ENCODE data around the gene PYM1. TPM values are rescaled to one million over a fixed set of nuclear protein-coding genes. Genes with fewer than 3 reads are reported as not detected.

PYM1 gene
- total and polyA plus RNA-seq, 2 experiments from 2014 or later: 25.9 to 34.4 TPM

- no peak overlapping the region for H3K4me3 ChIP-seq
- no peaks in the 10 kb centered on the region for H3K9me3 ChIP-seq (ENCODE audit: low read depth)
- H3K79me2 ChIP-seq (ENCODE audit: insufficient read depth): no peaks in the 10 kb centered on the region
- H3K4me2 ChIP-seq (ENCODE audit: unreplicated experiment): no peak overlapping the region
- in situ Hi-C loops (cut with MboI): no loop called here
- H2AFZ ChIP-seq: no peak overlapping the region
- no peaks in the 10 kb centered on the region for H3K36me3 ChIP-seq (ENCODE audit: low read depth)
- WGBS, 2 experiments (ENCODE audit: low coverage in 1 of 2, low lambda C conversion rate in 2 of 2, missing lambda C conversion rate in 2 of 2): 73 to 79% methylated on average over 3 of the region's 3 CpGs
- no peaks in the 10 kb centered on the region for H3F3A ChIP-seq (ENCODE audit: insufficient read depth)
- no peak overlapping the region for H3K9ac ChIP-seq
- no peaks in the 10 kb centered on the region for H3K9me2 ChIP-seq (ENCODE audit: insufficient read depth)
- no peaks in the 10 kb centered on the region for H3K27me3 ChIP-seq (replicated peaks; ENCODE audit: insufficient read depth)
- no peak for TF ChIP-seq EZH2 (IDR thresholded peaks at IDR 0.05; ENCODE audit: insufficient read depth, poor library complexity, severe bottlenecking)
- no peak for TF ChIP-seq EZH2phosphoT487 (IDR thresholded peaks at IDR 0.05; ENCODE audit: insufficient read depth, low read depth)
- peak overlapping the region; percentile 35; the same call in 1 of the 2 replicates for H3K27ac ChIP-seq
- peak; percentile 25 for DNase-seq
- H4K20me1 ChIP-seq (ENCODE audit: insufficient read depth): no peaks in the 10 kb centered on the region
- H3K4me1 ChIP-seq (ENCODE audit: insufficient read depth): peaks cover 3% of the 10 kb centered on the region; the same call in 1 of the 2 replicates
Measured at GRCh38 chr12:55861871-55862270, 65.8 kb downstream of the PYM1 start.

GRCh38 chr12:55861396-55861795 lies 66.3 kb downstream of the PYM1 start:
- WGBS, 2 experiments (ENCODE audit: low coverage in 1 of 2, low lambda C conversion rate in 2 of 2, missing lambda C conversion rate in 2 of 2): 84 to 85% methylated on average over 8 of the region's 8 CpGs
- H3K27me3 ChIP-seq (replicated peaks; ENCODE audit: insufficient read depth): no peaks in the 10 kb centered on the region
- H3K27ac ChIP-seq: 0 out of 2 replicates have a peak overlapping the region, but pooled peaks have one; percentile 35
- H3K9me3 ChIP-seq (ENCODE audit: low read depth): no peaks in the 10 kb centered on the region
- no peak for DNase-seq
- no peak overlapping the region for H3K9ac ChIP-seq
- H3F3A ChIP-seq (ENCODE audit: insufficient read depth): no peaks in the 10 kb centered on the region
- peaks cover 3% of the 10 kb centered on the region; the same call in 1 of the 2 replicates for H3K4me1 ChIP-seq (ENCODE audit: insufficient read depth)
- H2AFZ ChIP-seq: no peak overlapping the region
- H3K9me2 ChIP-seq (ENCODE audit: insufficient read depth): no peaks in the 10 kb centered on the region
- H4K20me1 ChIP-seq (ENCODE audit: insufficient read depth): no peaks in the 10 kb centered on the region
- no peak overlapping the region for H3K4me3 ChIP-seq
- no peaks in the 10 kb centered on the region for H3K79me2 ChIP-seq (ENCODE audit: insufficient read depth)
- in situ Hi-C loops (cut with MboI): no loop called here
- H3K36me3 ChIP-seq (ENCODE audit: low read depth): no peaks in the 10 kb centered on the region
- TF ChIP-seq EZH2 (IDR thresholded peaks at IDR 0.05; ENCODE audit: insufficient read depth, poor library complexity, severe bottlenecking) (no peak), EZH2phosphoT487 (IDR thresholded peaks at IDR 0.05; ENCODE audit: insufficient read depth, low read depth) (no peak)
- H3K4me2 ChIP-seq (ENCODE audit: unreplicated experiment): no peak overlapping the region

- peaks cover 19% of the 10 kb centered on the region for H3F3A ChIP-seq (ENCODE audit: insufficient read depth)
- H3K27me3 ChIP-seq (replicated peaks; ENCODE audit: insufficient read depth): no peaks in the 10 kb centered on the region
- H3K4me3 ChIP-seq: no peak overlapping the region
- no peak overlapping the region for H3K4me2 ChIP-seq (ENCODE audit: unreplicated experiment)
- H3K79me2 ChIP-seq (ENCODE audit: insufficient read depth): no peaks in the 10 kb centered on the region
- 28% methylated on average over 1 of the region's 1 CpG for WGBS, 2 experiments (ENCODE audit: low coverage in 1 of 2, low lambda C conversion rate in 2 of 2, missing lambda C conversion rate in 2 of 2)
- no peak overlapping the region for H3K27ac ChIP-seq
- H2AFZ ChIP-seq: no peak overlapping the region
- no peaks in the 10 kb centered on the region for H3K9me2 ChIP-seq (ENCODE audit: insufficient read depth)
- H3K9ac ChIP-seq: no peak overlapping the region
- no peaks in the 10 kb centered on the region for H3K36me3 ChIP-seq (ENCODE audit: low read depth)
- peaks cover 20% of the 10 kb centered on the region for H3K4me1 ChIP-seq (ENCODE audit: insufficient read depth)
- TF ChIP-seq EZH2 (IDR thresholded peaks at IDR 0.05; ENCODE audit: insufficient read depth, poor library complexity, severe bottlenecking) (no peak), EZH2phosphoT487 (IDR thresholded peaks at IDR 0.05; ENCODE audit: insufficient read depth, low read depth) (no peak)
- in situ Hi-C loops (cut with MboI): no loop called here
- no peaks in the 10 kb centered on the region for H3K9me3 ChIP-seq (ENCODE audit: low read depth)
- no peaks in the 10 kb centered on the region for H4K20me1 ChIP-seq (ENCODE audit: insufficient read depth)
- no peak for DNase-seq
Measured at GRCh38 chr12:55852740-55853139, 75.0 kb downstream of the PYM1 start.

Other genes starting within 250 kb of the PYM1 start
- 6.6 and 7.2 TPM in 2 replicates for gene ITGA7, start 220.0 kb downstream of the PYM1 start, total RNA-seq (2014; rRNA removed; shearing (Covaris generic))
- 2.0 and 2.1 TPM in 2 replicates for gene ITGA7, start 220.0 kb downstream of the PYM1 start, polyA plus RNA-seq (2016; fragmentation: Nextera tagmentation; extraction: Ambion mirVana)
- 47.6 and 110 TPM in 2 replicates for gene BLOC1S1, start 211.8 kb downstream of the PYM1 start, total RNA-seq (2014; rRNA removed; shearing (Covaris generic))
- gene BLOC1S1, start 211.8 kb downstream of the PYM1 start, polyA plus RNA-seq (2016; fragmentation: Nextera tagmentation; extraction: Ambion mirVana): 193 and 197 TPM in 2 replicates
- gene RDH5, start 207.5 kb downstream of the PYM1 start, total RNA-seq (2014; rRNA removed; shearing (Covaris generic)): 15.4 and 27.2 TPM in 2 replicates
- 15.6 and 17.6 TPM in 2 replicates for gene RDH5, start 207.5 kb downstream of the PYM1 start, polyA plus RNA-seq (2016; fragmentation: Nextera tagmentation; extraction: Ambion mirVana)
- gene CD63, start 198.9 kb downstream of the PYM1 start, total RNA-seq (2014; rRNA removed; shearing (Covaris generic)): 1,521 and 1,535 TPM in 2 replicates
- 3,562 and 3,671 TPM in 2 replicates for gene CD63, start 198.9 kb downstream of the PYM1 start, polyA plus RNA-seq (2016; fragmentation: Nextera tagmentation; extraction: Ambion mirVana)
- gene GDF11, start 184.8 kb downstream of the PYM1 start, total RNA-seq (2014; rRNA removed; shearing (Covaris generic)): 2.1 and 9.9 TPM in 2 replicates
- gene GDF11, start 184.8 kb downstream of the PYM1 start, polyA plus RNA-seq (2016; fragmentation: Nextera tagmentation; extraction: Ambion mirVana): 0.56 and 0.67 TPM in 2 replicates
- gene SARNP, start 110.2 kb downstream of the PYM1 start, total RNA-seq (2014; rRNA removed; shearing (Covaris generic)): 53.6 and 65.1 TPM in 2 replicates
- gene SARNP, start 110.2 kb downstream of the PYM1 start, polyA plus RNA-seq (2016; fragmentation: Nextera tagmentation; extraction: Ambion mirVana): 131 and 139 TPM in 2 replicates
- 21.1 and 21.7 TPM in 2 replicates for gene ORMDL2, start 109.9 kb downstream of the PYM1 start, total RNA-seq (2014; rRNA removed; shearing (Covaris generic))
- 86.6 and 87.7 TPM in 2 replicates for gene ORMDL2, start 109.9 kb downstream of the PYM1 start, polyA plus RNA-seq (2016; fragmentation: Nextera tagmentation; extraction: Ambion mirVana)
- 38.7 and 43.8 TPM in 2 replicates for gene DNAJC14, start 98.3 kb downstream of the PYM1 start, total RNA-seq (2014; rRNA removed; shearing (Covaris generic))
- gene DNAJC14, start 98.3 kb downstream of the PYM1 start, polyA plus RNA-seq (2016; fragmentation: Nextera tagmentation; extraction: Ambion mirVana): 23.7 and 24.5 TPM in 2 replicates
- 17.6 and 26.3 TPM in 2 replicates for gene MMP19, start 85.0 kb downstream of the PYM1 start, total RNA-seq (2014; rRNA removed; shearing (Covaris generic))
- gene MMP19, start 85.0 kb downstream of the PYM1 start, polyA plus RNA-seq (2016; fragmentation: Nextera tagmentation; extraction: Ambion mirVana): 13.8 and 15.7 TPM in 2 replicates
- 66.6 and 67.7 TPM in 2 replicates for gene DGKA, start 3.3 kb upstream of the PYM1 start, total RNA-seq (2014; rRNA removed; shearing (Covaris generic))
- gene DGKA, start 3.3 kb upstream of the PYM1 start, polyA plus RNA-seq (2016; fragmentation: Nextera tagmentation; extraction: Ambion mirVana): 109 and 116 TPM in 2 replicates
- 0.13 and 2.3 TPM in 2 replicates for gene PMEL, start 38.1 kb upstream of the PYM1 start, total RNA-seq (2014; rRNA removed; shearing (Covaris generic))
- gene PMEL, start 38.1 kb upstream of the PYM1 start, polyA plus RNA-seq (2016; fragmentation: Nextera tagmentation; extraction: Ambion mirVana): 0.38 and 0.76 TPM in 2 replicates
- gene CDK2, start 38.9 kb upstream of the PYM1 start, total RNA-seq (2014; rRNA removed; shearing (Covaris generic)): 20.8 and 34.9 TPM in 2 replicates
- gene CDK2, start 38.9 kb upstream of the PYM1 start, polyA plus RNA-seq (2016; fragmentation: Nextera tagmentation; extraction: Ambion mirVana): 16.2 and 16.6 TPM in 2 replicates
- 47.0 and 58.6 TPM in 2 replicates for gene RAB5B, start 46.2 kb upstream of the PYM1 start, total RNA-seq (2014; rRNA removed; shearing (Covaris generic))
- 65.8 and 66.6 TPM in 2 replicates for gene RAB5B, start 46.2 kb upstream of the PYM1 start, polyA plus RNA-seq (2016; fragmentation: Nextera tagmentation; extraction: Ambion mirVana)
- gene SUOX, start 69.4 kb upstream of the PYM1 start, total RNA-seq (2014; rRNA removed; shearing (Covaris generic)): 10.2 and 19.1 TPM in 2 replicates
- gene SUOX, start 69.4 kb upstream of the PYM1 start, polyA plus RNA-seq (2016; fragmentation: Nextera tagmentation; extraction: Ambion mirVana): 9.5 and 10.0 TPM in 2 replicates
- gene IKZF4, start 93.1 kb upstream of the PYM1 start, total RNA-seq (2014; rRNA removed; shearing (Covaris generic)): 1.4 and 1.5 TPM in 2 replicates
- gene IKZF4, start 93.1 kb upstream of the PYM1 start, polyA plus RNA-seq (2016; fragmentation: Nextera tagmentation; extraction: Ambion mirVana): 0.99 and 1.1 TPM in 2 replicates
- 332 and 1,155 TPM in 2 replicates for gene RPS26, start 114.0 kb upstream of the PYM1 start, total RNA-seq (2014; rRNA removed; shearing (Covaris generic))
- gene RPS26, start 114.0 kb upstream of the PYM1 start, polyA plus RNA-seq (2016; fragmentation: Nextera tagmentation; extraction: Ambion mirVana): 271 and 274 TPM in 2 replicates
- 3.3 and 3.5 TPM in 2 replicates for gene ERBB3, start 152.3 kb upstream of the PYM1 start, total RNA-seq (2014; rRNA removed; shearing (Covaris generic))
- 1.9 and 2.1 TPM in 2 replicates for gene ERBB3, start 152.3 kb upstream of the PYM1 start, polyA plus RNA-seq (2016; fragmentation: Nextera tagmentation; extraction: Ambion mirVana)
- gene PA2G4, start 176.7 kb upstream of the PYM1 start, total RNA-seq (2014; rRNA removed; shearing (Covaris generic)): 115 and 120 TPM in 2 replicates
- gene PA2G4, start 176.7 kb upstream of the PYM1 start, polyA plus RNA-seq (2016; fragmentation: Nextera tagmentation; extraction: Ambion mirVana): 152 and 157 TPM in 2 replicates
- gene RPL41, start 188.7 kb upstream of the PYM1 start, total RNA-seq (2014; rRNA removed; shearing (Covaris generic)): 1,463 and 1,892 TPM in 2 replicates
- gene RPL41, start 188.7 kb upstream of the PYM1 start, polyA plus RNA-seq (2016; fragmentation: Nextera tagmentation; extraction: Ambion mirVana): 2,480 and 2,545 TPM in 2 replicates
- gene ZC3H10, start 190.4 kb upstream of the PYM1 start, total RNA-seq (2014; rRNA removed; shearing (Covaris generic)): 1.9 and 2.7 TPM in 2 replicates
- gene ZC3H10, start 190.4 kb upstream of the PYM1 start, polyA plus RNA-seq (2016; fragmentation: Nextera tagmentation; extraction: Ambion mirVana): 3.0 and 3.3 TPM in 2 replicates
- gene ESYT1, start 200.4 kb upstream of the PYM1 start, total RNA-seq (2014; rRNA removed; shearing (Covaris generic)): 164 and 216 TPM in 2 replicates
- gene ESYT1, start 200.4 kb upstream of the PYM1 start, polyA plus RNA-seq (2016; fragmentation: Nextera tagmentation; extraction: Ambion mirVana): 108 and 115 TPM in 2 replicates
- gene MYL6B, start 224.7 kb upstream of the PYM1 start, total RNA-seq (2014; rRNA removed; shearing (Covaris generic)): 23.5 and 53.2 TPM in 2 replicates
- gene MYL6B, start 224.7 kb upstream of the PYM1 start, polyA plus RNA-seq (2016; fragmentation: Nextera tagmentation; extraction: Ambion mirVana): 67.8 and 72.8 TPM in 2 replicates
- gene MYL6, start 230.5 kb upstream of the PYM1 start, total RNA-seq (2014; rRNA removed; shearing (Covaris generic)): 2,633 and 2,662 TPM in 2 replicates
- gene MYL6, start 230.5 kb upstream of the PYM1 start, polyA plus RNA-seq (2016; fragmentation: Nextera tagmentation; extraction: Ambion mirVana): 3,948 and 3,969 TPM in 2 replicates

All from GM23248 (cell line).